K562 (cell line): ENCODE data around the gene EXOG. TPM values are rescaled to one million over a fixed set of nuclear protein-coding genes. Genes with fewer than 3 reads are reported as not detected.

ENCODE experiments used
- ATAC-seq: fragments of 200-7000 bp; cut with Tn5 transposase; 3 replicates; pipeline ENCODE4 v1.9.1; 2020; ENCODE audit warnings: moderate library complexity
- BruUV-seq: library from RNA; stranded (reverse); fragments of 400-500 nt; replicated peaks from 2 replicates; lab custom pipeline; 2021; lab: Mats Ljungman, UMichigan
- CTCF ChIA-PET: fragments of 300-600 bp; formaldehyde crosslinking; extraction: SDS; loops from one replicate; lab custom pipeline; 2021; ENCODE audit warnings: low intra/inter-chr PET ratio; lab: Yijun Ruan, JAX
- POLR2A ChIA-PET: fragments of 300-600, 350-650 bp; sonication (Branson Sonifier 250); formaldehyde crosslinking; extraction: SDS; loops from one replicate; lab custom pipeline; 2021; ENCODE audit warnings: antibody characterized with exemption, inconsistent platforms; lab: Yijun Ruan, JAX
- DNase-seq, 4 experiments: peaks; one replicate each; pipeline versions ENCODE4 v3.0.0 to v3.0.0-alpha.2; 2011 to 2018; ENCODE audit warnings: low spot score in 3 of 4, mixed read lengths in 3 of 4; ENCODE audit errors: extremely low read depth in 1 of 4
- FAIRE-seq: peaks from 2 replicates; lab custom pipeline; 2011; peaks lifted over from hg19 to GRCh38; lab: Jason Lieb, UNC
- H2AFZ ChIP-seq: 2 replicates; pipeline ENCODE4 v1.6.0; 2011; ENCODE audit warnings: low read depth, low read length, control low read depth, inconsistent platforms
- H3K27ac ChIP-seq: fragments of 200-600 bp; 3 replicates; pipeline ENCODE4 v1.8.0; 2011; ENCODE audit warnings: low read depth, mild to moderate bottlenecking, control low read depth, inconsistent platforms, low read length, moderate library complexity, mixed read lengths; ENCODE audit errors: extremely low read depth
- H3K27me3 ChIP-seq, 2 experiments: fragments of 300-600 bp in 1 of 2; 2 replicates in 1 of 2; 3 replicates in 1 of 2; pipeline versions ENCODE4 v1.6.0 to v1.8.0; 2011; ENCODE audit warnings: inconsistent platforms in 2 of 2, low read length in 2 of 2, mild to moderate bottlenecking in 1 of 2, mixed read lengths in 1 of 2, moderate library complexity in 1 of 2; ENCODE audit not compliant: control insufficient read depth in 2 of 2, insufficient read depth in 2 of 2
- H3K36me3 ChIP-seq: fragments of 300-600 bp; 3 replicates; pipeline ENCODE4 v1.8.0; 2011; ENCODE audit warnings: mild to moderate bottlenecking, low read length, inconsistent platforms; ENCODE audit not compliant: control insufficient read depth, insufficient read depth
- H3K4me1 ChIP-seq, 2 experiments: fragments of 200-600 bp in 1 of 2; replicated peaks in 1 of 2; 2 replicates in 1 of 2; 3 replicates in 1 of 2; pipeline versions ENCODE4 v1.5.1 to v1.8.0; 2011; ENCODE audit warnings: inconsistent platforms in 2 of 2, low read length in 2 of 2, mild to moderate bottlenecking in 1 of 2, mixed read lengths in 1 of 2, moderate library complexity in 1 of 2; ENCODE audit not compliant: control insufficient read depth in 2 of 2, insufficient read depth in 2 of 2
- H3K4me2 ChIP-seq: 2 replicates; pipeline ENCODE4 v1.6.1; 2011; ENCODE audit warnings: low read length, control low read depth, inconsistent platforms, mixed read lengths; ENCODE audit not compliant: insufficient read depth
- H3K4me3 ChIP-seq: fragments of 200-600 bp; sonication (generic), shearing (Covaris generic); 2 replicates; pipeline ENCODE4 v1.5.1; 2016; ENCODE audit warnings: control low read depth, inconsistent platforms
- H3K79me2 ChIP-seq: fragments of 200-600 bp; 3 replicates; pipeline ENCODE4 v1.8.0; 2011; ENCODE audit warnings: low read length, inconsistent platforms; ENCODE audit not compliant: control insufficient read depth, insufficient read depth
- H3K9ac ChIP-seq, 2 experiments: 2 replicates each; pipeline versions ENCODE4 v1.6.0 to v1.6.1; 2011; ENCODE audit warnings: low read depth in 2 of 2, low read length in 2 of 2, control low read depth in 1 of 2, inconsistent platforms in 1 of 2, mild to moderate bottlenecking in 1 of 2, mixed read lengths in 1 of 2; ENCODE audit not compliant: insufficient read depth in 1 of 2
- H3K9me1 ChIP-seq: one replicate; pipeline ENCODE4 v1.6.0; 2011; ENCODE audit warnings: inconsistent platforms, mild to moderate bottlenecking, low read length, moderate library complexity; ENCODE audit not compliant: control insufficient read depth, insufficient read depth
- H3K9me3 ChIP-seq: replicated peaks from 2 replicates; pipeline ENCODE4 v1.5.1; 2011; ENCODE audit warnings: low read depth, low read length, inconsistent platforms; ENCODE audit not compliant: control insufficient read depth, insufficient read depth
- H4K20me1 ChIP-seq: replicated peaks from 2 replicates; pipeline ENCODE4 v1.6.1; 2011; ENCODE audit warnings: low read length, inconsistent platforms, mixed read lengths; ENCODE audit not compliant: control insufficient read depth, insufficient read depth
- C11orf30 ChIP-seq: fragments of 450-650 bp; IDR thresholded peaks from 2 replicates; pipeline ENCODE4 v1.6.1; 2016; ENCODE audit warnings: low read depth, mild to moderate bottlenecking
- ELF1 ChIP-seq: fragments of 200-800 bp; sonication (Bioruptor generic); IDR thresholded peaks from 2 replicates; pipeline ENCODE4 v1.6.1; 2016; ENCODE audit warnings: missing genetic modification characterization, missing compliant biosample characterization
- GATAD2A ChIP-seq: fragments of 450-650 bp; IDR thresholded peaks from 2 replicates; pipeline ENCODE4 v1.6.1; 2017
- ZNF639 ChIP-seq, 2 experiments: fragments of 200-800 bp in 1 of 2; sonication (Bioruptor generic) in 1 of 2; sonication (generic) in 1 of 2; formaldehyde crosslinking in 1 of 2; IDR thresholded peaks in 1 of 2; conservative IDR thresholded peaks in 1 of 2; 2 replicates each; pipeline versions ENCODE4 v1.5.0 to v1.6.1; 2016 to 2020; ENCODE audit warnings: missing compliant biosample characterization in 1 of 2, missing genetic modification characterization in 1 of 2, missing genetic modification reagents in 1 of 2
- WGBS: fragments of 100-300 bp; shearing (Covaris generic); methylation state at CpG from one replicate; pipeline ENCODE4 v1.1.6; 2016; ENCODE audit warnings: low coverage, mixed read lengths; ENCODE audit not compliant: insufficient coverage; ENCODE audit errors: missing lambda C conversion rate; 5-methylcytosine and 5-hydroxymethylcytosine counted together
- in situ Hi-C: fragments of 300-500 bp; cut with MboI; formaldehyde crosslinking; loops from 4 replicates; pipeline ENCODE4 v1.15.0; 2018; ENCODE audit warnings: inconsistent platforms, mixed read lengths
- intact Hi-C: fragments of 100-400 bp; cut with micrococcal nuclease; formaldehyde crosslinking; loops from 2 replicates; pipeline ENCODE4 v1.14.2; 2022
- polyA plus RNA-seq, 8 experiments: library from polyadenylated mRNA; depleted of rRNA in 4 of 8; stranded (reverse) in 5 of 8; unstranded in 3 of 8; fragments of >200 nt; fragmentation: Nextera tagmentation in 2 of 8; fragmentation: Illumina TruSeq in 1 of 8; extraction: Ambion mirVana in 2 of 8; extraction: Trizol in 1 of 8; gene quantifications; 2 replicates each; pipeline versions ENCODE4 v1.2.1 to v1.2.3, GENCODE V29; 2011 to 2014; ENCODE audit warnings: inconsistent platforms in 1 of 8, missing spikeins in 1 of 8
- total RNA-seq, 7 experiments: library from RNA; depleted of rRNA in 6 of 7; stranded (reverse); fragments of >200 nt in 6 of 7; fragmentation: Illumina TruSeq in 2 of 7; extraction: Trizol in 2 of 7; gene quantifications; 2 replicates each; pipeline versions ENCODE4 v1.2.1 to v1.2.3, GENCODE V29; 2011 to 2021; ENCODE audit warnings: low replicate concordance in 1 of 7
- TF ChIP-seq, protein P1 (sequence below), 3 experiments: fragments of 200-800 bp in 1 of 3; fragments of 250-450 bp in 1 of 3; fragments of 450-650 bp in 1 of 3; sonication (Bioruptor Pico) in 1 of 3; sonication (Bioruptor generic) in 1 of 3; formaldehyde crosslinking in 1 of 3; IDR thresholded peaks; 2 replicates each; pipeline versions ENCODE4 v1.6.1 to v1.8.0; 2016 to 2022; ENCODE audit warnings: mild to moderate bottlenecking in 2 of 3, missing genetic modification characterization in 2 of 3, missing compliant biosample characterization in 1 of 3, moderate library complexity in 1 of 3
- TF ChIP-seq, protein P2 (sequence below): fragments of 450-650 bp; IDR thresholded peaks from 2 replicates; pipeline ENCODE4 v1.6.1; 2017; ENCODE audit warnings: antibody characterized with exemption, mild to moderate bottlenecking
- TF ChIP-seq, protein P3 (sequence below): fragments of 450-650 bp; IDR thresholded peaks from 2 replicates; pipeline ENCODE4 v1.6.1; 2017; ENCODE audit warnings: antibody characterized with exemption

Gene EXOG
- total and polyA plus RNA-seq, 9 of the 15 experiments (the other 6 are each of a cell fraction or from before 2014, with no cell fraction given): 10.8 to 21.7 (median 14.8) TPM

DNA sequence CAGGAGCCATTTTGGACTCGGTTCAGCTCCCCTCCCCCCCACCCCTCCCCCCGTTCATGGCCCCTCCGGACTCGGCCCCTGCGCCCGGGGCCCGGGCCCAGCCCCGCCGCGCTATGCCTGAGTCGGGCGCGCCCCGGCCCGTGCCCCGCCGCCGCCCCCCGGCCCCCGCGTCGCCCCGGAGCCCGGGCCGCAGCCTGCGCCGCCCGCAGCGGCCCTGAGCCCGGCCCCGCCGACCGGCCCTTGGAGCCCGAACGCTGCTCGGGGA, 42.3 kb upstream of the EXOG start:
- peaks cover 27 to 30% of the 10 kb centered on the region in 2 experiments for H3K4me1 ChIP-seq
- ATAC-seq (no peak), DNase-seq (no peak), FAIRE-seq (no peak)
- intact Hi-C loops (loop anchor here (5.0 kb wide), 1 partner anchor 107 kb away; the partner anchor contains the start of gene XYLB), in situ Hi-C loops (no loop called here)
- peaks cover 5% of the 10 kb centered on the region for H3K9me1 ChIP-seq
- H3K27ac ChIP-seq: peak overlapping the region; percentile 92
- CTCF ChIA-PET: no interaction called here
- H3K4me3 ChIP-seq: peak overlapping the region; percentile 72
- H3K9me3 ChIP-seq: no peaks in the 10 kb centered on the region
- peaks cover 45% of the 10 kb centered on the region for H3K79me2 ChIP-seq
- BruUV-seq: no TSS peak
- H3K27me3 ChIP-seq: no peaks in the 10 kb centered on the region
- H2AFZ ChIP-seq: peak overlapping the region; percentile 89; the same call in 1 of the 2 replicates
- H3K36me3 ChIP-seq: no peaks in the 10 kb centered on the region
- POLR2A ChIA-PET: no interaction called here
- WGBS: 6% methylated on average over 8 of the region's 36 CpGs
- H4K20me1 ChIP-seq: peaks cover 26% of the 10 kb centered on the region
- peak overlapping the region; percentile 89; the same call in 1 of the 2 replicates for H3K4me2 ChIP-seq
- H3K9ac ChIP-seq: peak overlapping the region; percentile 92 to 98; a peak in 3 of 4 replicates
- TF ChIP-seq, protein P1, sequence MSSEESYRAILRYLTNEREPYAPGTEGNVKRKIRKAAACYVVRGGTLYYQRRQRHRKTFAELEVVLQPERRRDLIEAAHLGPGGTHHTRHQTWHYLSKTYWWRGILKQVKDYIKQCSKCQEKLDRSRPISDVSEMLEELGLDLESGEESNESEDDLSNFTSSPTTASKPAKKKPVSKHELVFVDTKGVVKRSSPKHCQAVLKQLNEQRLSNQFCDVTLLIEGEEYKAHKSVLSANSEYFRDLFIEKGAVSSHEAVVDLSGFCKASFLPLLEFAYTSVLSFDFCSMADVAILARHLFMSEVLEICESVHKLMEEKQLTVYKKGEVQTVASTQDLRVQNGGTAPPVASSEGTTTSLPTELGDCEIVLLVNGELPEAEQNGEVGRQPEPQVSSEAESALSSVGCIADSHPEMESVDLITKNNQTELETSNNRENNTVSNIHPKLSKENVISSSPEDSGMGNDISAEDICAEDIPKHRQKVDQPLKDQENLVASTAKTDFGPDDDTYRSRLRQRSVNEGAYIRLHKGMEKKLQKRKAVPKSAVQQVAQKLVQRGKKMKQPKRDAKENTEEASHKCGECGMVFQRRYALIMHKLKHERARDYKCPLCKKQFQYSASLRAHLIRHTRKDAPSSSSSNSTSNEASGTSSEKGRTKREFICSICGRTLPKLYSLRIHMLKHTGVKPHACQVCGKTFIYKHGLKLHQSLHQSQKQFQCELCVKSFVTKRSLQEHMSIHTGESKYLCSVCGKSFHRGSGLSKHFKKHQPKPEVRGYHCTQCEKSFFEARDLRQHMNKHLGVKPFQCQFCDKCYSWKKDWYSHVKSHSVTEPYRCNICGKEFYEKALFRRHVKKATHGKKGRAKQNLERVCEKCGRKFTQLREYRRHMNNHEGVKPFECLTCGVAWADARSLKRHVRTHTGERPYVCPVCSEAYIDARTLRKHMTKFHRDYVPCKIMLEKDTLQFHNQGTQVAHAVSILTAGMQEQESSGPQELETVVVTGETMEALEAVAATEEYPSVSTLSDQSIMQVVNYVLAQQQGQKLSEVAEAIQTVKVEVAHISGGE (CRISPR knock-in tag; IDR thresholded peaks at IDR 0.05): 0 out of 6 replicates have a peak, but pooled peaks of 1 of the 3 experiments have one; percentile 49
- TF ChIP-seq ZNF639 (CRISPR knock-in tag; conservative IDR thresholded peaks at IDR 0.05 in 1 of 2, IDR thresholded peaks at IDR 0.05 in 1 of 2) (peak in 1 of 2 experiments; percentile 88; a peak in 2 of 4 replicates), C11orf30 (no peak), ELF1 (peak; percentile 75; the same call in 1 of the 2 replicates), GATAD2A (no peak)
- TF ChIP-seq, protein P2, sequence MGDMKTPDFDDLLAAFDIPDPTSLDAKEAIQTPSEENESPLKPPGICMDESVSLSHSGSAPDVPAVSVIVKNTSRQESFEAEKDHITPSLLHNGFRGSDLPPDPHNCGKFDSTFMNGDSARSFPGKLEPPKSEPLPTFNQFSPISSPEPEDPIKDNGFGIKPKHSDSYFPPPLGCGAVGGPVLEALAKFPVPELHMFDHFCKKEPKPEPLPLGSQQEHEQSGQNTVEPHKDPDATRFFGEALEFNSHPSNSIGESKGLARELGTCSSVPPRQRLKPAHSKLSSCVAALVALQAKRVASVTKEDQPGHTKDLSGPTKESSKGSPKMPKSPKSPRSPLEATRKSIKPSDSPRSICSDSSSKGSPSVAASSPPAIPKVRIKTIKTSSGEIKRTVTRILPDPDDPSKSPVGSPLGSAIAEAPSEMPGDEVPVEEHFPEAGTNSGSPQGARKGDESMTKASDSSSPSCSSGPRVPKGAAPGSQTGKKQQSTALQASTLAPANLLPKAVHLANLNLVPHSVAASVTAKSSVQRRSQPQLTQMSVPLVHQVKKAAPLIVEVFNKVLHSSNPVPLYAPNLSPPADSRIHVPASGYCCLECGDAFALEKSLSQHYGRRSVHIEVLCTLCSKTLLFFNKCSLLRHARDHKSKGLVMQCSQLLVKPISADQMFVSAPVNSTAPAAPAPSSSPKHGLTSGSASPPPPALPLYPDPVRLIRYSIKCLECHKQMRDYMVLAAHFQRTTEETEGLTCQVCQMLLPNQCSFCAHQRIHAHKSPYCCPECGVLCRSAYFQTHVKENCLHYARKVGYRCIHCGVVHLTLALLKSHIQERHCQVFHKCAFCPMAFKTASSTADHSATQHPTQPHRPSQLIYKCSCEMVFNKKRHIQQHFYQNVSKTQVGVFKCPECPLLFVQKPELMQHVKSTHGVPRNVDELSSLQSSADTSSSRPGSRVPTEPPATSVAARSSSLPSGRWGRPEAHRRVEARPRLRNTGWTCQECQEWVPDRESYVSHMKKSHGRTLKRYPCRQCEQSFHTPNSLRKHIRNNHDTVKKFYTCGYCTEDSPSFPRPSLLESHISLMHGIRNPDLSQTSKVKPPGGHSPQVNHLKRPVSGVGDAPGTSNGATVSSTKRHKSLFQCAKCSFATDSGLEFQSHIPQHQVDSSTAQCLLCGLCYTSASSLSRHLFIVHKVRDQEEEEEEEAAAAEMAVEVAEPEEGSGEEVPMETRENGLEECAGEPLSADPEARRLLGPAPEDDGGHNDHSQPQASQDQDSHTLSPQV: 0 out of 2 replicates have a peak, but pooled peaks have one; percentile 13
- TF ChIP-seq, protein P3, sequence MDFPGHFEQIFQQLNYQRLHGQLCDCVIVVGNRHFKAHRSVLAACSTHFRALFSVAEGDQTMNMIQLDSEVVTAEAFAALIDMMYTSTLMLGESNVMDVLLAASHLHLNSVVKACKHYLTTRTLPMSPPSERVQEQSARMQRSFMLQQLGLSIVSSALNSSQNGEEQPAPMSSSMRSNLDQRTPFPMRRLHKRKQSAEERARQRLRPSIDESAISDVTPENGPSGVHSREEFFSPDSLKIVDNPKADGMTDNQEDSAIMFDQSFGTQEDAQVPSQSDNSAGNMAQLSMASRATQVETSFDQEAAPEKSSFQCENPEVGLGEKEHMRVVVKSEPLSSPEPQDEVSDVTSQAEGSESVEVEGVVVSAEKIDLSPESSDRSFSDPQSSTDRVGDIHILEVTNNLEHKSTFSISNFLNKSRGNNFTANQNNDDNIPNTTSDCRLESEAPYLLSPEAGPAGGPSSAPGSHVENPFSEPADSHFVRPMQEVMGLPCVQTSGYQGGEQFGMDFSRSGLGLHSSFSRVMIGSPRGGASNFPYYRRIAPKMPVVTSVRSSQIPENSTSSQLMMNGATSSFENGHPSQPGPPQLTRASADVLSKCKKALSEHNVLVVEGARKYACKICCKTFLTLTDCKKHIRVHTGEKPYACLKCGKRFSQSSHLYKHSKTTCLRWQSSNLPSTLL: no peak
